OCI-LY7 (cell line): Measurements from ENCODE around the gene KIFC1. TPM values are rescaled to one million over a fixed set of nuclear protein-coding genes. Genes with fewer than 3 reads are reported as not detected.
A peak's percentile ranks its signal among the peaks of the same experiment; 100 is the strongest.

Experiments used
- BruUV-seq: library from RNA; stranded (reverse); fragments of 400-500 nt; replicated peaks from 2 replicates; lab custom pipeline; 2021; lab: Mats Ljungman, UMichigan
- CTCF ChIA-PET: fragments of 300-600 bp; sonication (Branson Sonifier 250); formaldehyde crosslinking; loops from one replicate; lab custom pipeline; 2022; ENCODE audit warnings: antibody characterized with exemption; ENCODE audit not compliant: unreplicated experiment; lab: Charles Lee
- POLR2A ChIA-PET: fragments of 300-600 bp; sonication (Branson Sonifier 250); formaldehyde crosslinking; loops from one replicate; lab custom pipeline; 2022; ENCODE audit warnings: antibody characterized with exemption; lab: Charles Lee
- DNase-seq: peaks from one replicate; pipeline ENCODE4 v3.0.0-alpha.2; 2015; ENCODE audit warnings: low spot score
- H2AFZ ChIP-seq: fragments of 200-600 bp; sonication (generic), shearing (Covaris generic); 2 replicates; pipeline ENCODE4 v1.6.1; 2014; ENCODE audit warnings: mild to moderate bottlenecking, antibody characterized with exemption, low read length, moderate library complexity
- H3K27ac ChIP-seq: fragments of 200-600 bp; sonication (generic); 2 replicates; pipeline ENCODE4 v1.5.1; 2014; ENCODE audit warnings: mixed run types, low read depth, mild to moderate bottlenecking, moderate library complexity, low read length, inconsistent platforms; ENCODE audit not compliant: poor library complexity, severe bottlenecking
- H3K36me3 ChIP-seq: fragments of 200-600 bp; sonication (generic); 2 replicates; pipeline ENCODE4 v1.6.1; 2014; ENCODE audit warnings: mild to moderate bottlenecking, antibody characterized with exemption, low read length, moderate library complexity, mixed read lengths; ENCODE audit not compliant: insufficient read depth
- H3K4me1 ChIP-seq: fragments of 200-600 bp; sonication (generic); 2 replicates; pipeline ENCODE4 v1.5.1; 2014; ENCODE audit warnings: mild to moderate bottlenecking, low read length; ENCODE audit not compliant: insufficient read depth, poor library complexity, severe bottlenecking
- H3K4me2 ChIP-seq: fragments of 200-600 bp; sonication (generic); 2 replicates; pipeline ENCODE4 v1.6.1; 2014; ENCODE audit warnings: mild to moderate bottlenecking, low read length
- H3K4me3 ChIP-seq: fragments of 200-600 bp; sonication (generic); 2 replicates; pipeline ENCODE4 v1.5.1; 2014; ENCODE audit warnings: mild to moderate bottlenecking, low read depth, low read length; ENCODE audit not compliant: poor library complexity, severe bottlenecking
- H3K79me2 ChIP-seq: fragments of 200-600 bp; sonication (generic); 2 replicates; pipeline ENCODE4 v1.6.1; 2016; ENCODE audit warnings: low read depth, mild to moderate bottlenecking, low read length, moderate library complexity, mixed read lengths; ENCODE audit not compliant: insufficient read depth
- H3K9me2 ChIP-seq: fragments of 200-600 bp; sonication (generic); 2 replicates; pipeline ENCODE4 v1.6.1; 2016; ENCODE audit warnings: mild to moderate bottlenecking, low read length, mixed read lengths; ENCODE audit not compliant: insufficient read depth
- H3K9me3 ChIP-seq: fragments of 200-600 bp; sonication (generic); 2 replicates; pipeline ENCODE4 v1.6.1; 2014; ENCODE audit warnings: mild to moderate bottlenecking, mixed run types, low read length, mixed read lengths
- H4K20me1 ChIP-seq: fragments of 200-600 bp; sonication (generic); 2 replicates; pipeline ENCODE4 v1.6.1; 2014; ENCODE audit warnings: mild to moderate bottlenecking, antibody characterized with exemption, low read length, moderate library complexity, mixed read lengths; ENCODE audit not compliant: insufficient read depth
- CTCF ChIP-seq: fragments of 200-600 bp; sonication (generic); conservative IDR thresholded peaks from 2 replicates; pipeline ENCODE4 v1.5.1; 2014; ENCODE audit warnings: mild to moderate bottlenecking, antibody characterized with exemption, low read length, moderate library complexity, mixed read lengths
- EZH2phosphoT487 ChIP-seq: fragments of 200-600 bp; sonication (generic); IDR thresholded peaks from 2 replicates; pipeline ENCODE4 v1.6.1; 2018; ENCODE audit warnings: low read depth, borderline replicate concordance, mild to moderate bottlenecking, mixed run types, antibody characterized with exemption, low read length, moderate library complexity, mixed read lengths
- intact Hi-C: fragments of 100-400 bp; cut with micrococcal nuclease; formaldehyde crosslinking; loops from one replicate; pipeline ENCODE4 v1.10.0; 2022; ENCODE audit not compliant: unreplicated experiment
- total RNA-seq, 2 experiments: library from RNA; depleted of rRNA in 1 of 2; stranded (reverse); fragments of >200 nt in 1 of 2; shearing (Covaris generic) in 1 of 2; gene quantifications; 2 replicates each; pipeline ENCODE4 v1.2.3, GENCODE V29; 2014 to 2022

Gene KIFC1
- total RNA-seq, 2 experiments from 2014 or later: 138 to 167 TPM

- peaks cover 26% of the 10 kb centered on the region; the same call in 1 of the 2 replicates for H3K79me2 ChIP-seq
- POLR2A ChIA-PET: interaction anchor here (0.6 kb wide), 1 partner anchor 73 kb away, joined by 4 read pairs; no protein-coding TSS in a partner anchor
These were observed 21.9 kb downstream of the KIFC1 start for GRCh38 chr6:33413241-33414120.

GRCh38 chr6:33414592-33415271 lies 23.1 kb downstream of the KIFC1 start:
- H3K9me3 ChIP-seq: no peaks in the 10 kb centered on the region
- ChIA-PET POLR2A (interaction anchor here (0.6 kb wide), 1 partner anchor 117 kb away, joined by 3 read pairs; no protein-coding TSS in a partner anchor), CTCF (interaction anchor here (0.6 to 1.0 kb wide), 2 partner anchors 16 to 17 kb away, joined by 3 read pairs; no protein-coding TSS in a partner anchor)
- H2AFZ ChIP-seq: no peak overlapping the region
- H3K4me3 ChIP-seq: peak overlapping the region; percentile 20
- BruUV-seq: no TSS peak
- H3K4me2 ChIP-seq: peak overlapping the region; percentile 98
- H3K9me2 ChIP-seq: no peaks in the 10 kb centered on the region
- DNase-seq: peak; percentile 66
- peaks cover 42% of the 10 kb centered on the region for H3K36me3 ChIP-seq
- H3K4me1 ChIP-seq: peaks cover 65% of the 10 kb centered on the region
- peaks cover 6% of the 10 kb centered on the region; the same call in 1 of the 2 replicates for H4K20me1 ChIP-seq
- TF ChIP-seq CTCF: peak; percentile 81
- TF ChIP-seq EZH2phosphoT487: no peak
- H3K79me2 ChIP-seq: peaks cover 26% of the 10 kb centered on the region; the same call in 1 of the 2 replicates
- intact Hi-C loops: loop anchor here (5.0 to 10.0 kb wide), 2 partner anchors 102 to 210 kb away; partner anchors contain the start of genes HSD17B8, RING1, RXRB and SLC39A7
- peak overlapping the region; percentile 62 for H3K27ac ChIP-seq

More at GRCh38 chr6:33413241-33414120, 21.9 kb downstream of the KIFC1 start:
- no peak overlapping the region for H3K4me2 ChIP-seq
- no peak overlapping the region for H2AFZ ChIP-seq
- intact Hi-C loops: loop anchor here (5.0 to 10.0 kb wide), 2 partner anchors 101 to 209 kb away; partner anchors contain the start of genes HSD17B8, RING1, RXRB and SLC39A7
- BruUV-seq: no TSS peak
- H3K36me3 ChIP-seq: peaks cover 52% of the 10 kb centered on the region
- peaks cover 62% of the 10 kb centered on the region for H3K4me1 ChIP-seq
- peaks cover 6% of the 10 kb centered on the region; the same call in 1 of the 2 replicates for H4K20me1 ChIP-seq
- DNase-seq: no peak
- CTCF ChIA-PET: interaction anchor here (0.6 to 1.0 kb wide), 2 partner anchors 17 to 19 kb away, joined by 3 read pairs; no protein-coding TSS in a partner anchor
- no peak for TF ChIP-seq EZH2phosphoT487
- no peak for TF ChIP-seq CTCF
- no peak overlapping the region for H3K4me3 ChIP-seq
- H3K27ac ChIP-seq: peak overlapping the region; percentile 62
- H3K9me3 ChIP-seq: no peaks in the 10 kb centered on the region
- no peaks in the 10 kb centered on the region for H3K9me2 ChIP-seq
